Upper lobe of left lung (tissue), 6 donors: Measurements from ENCODE around the gene SEZ6L. TPM values are rescaled to one million over a fixed set of nuclear protein-coding genes. Genes with fewer than 3 reads are reported as not detected.

Source experiments
- ATAC-seq, 2 donors: fragments of 200-7000 bp; cut with Tn5 transposase; one replicate each; pipeline ENCODE4 v1.9.1; 2022; ENCODE audit warnings: mild to moderate bottlenecking in 2 of 2, moderate library complexity in 2 of 2; ENCODE audit not compliant: low FRiP score in 2 of 2
- DNase-seq, 2 donors: peaks; one replicate each; pipeline ENCODE4 v3.0.0-alpha.2; 2019 to 2020
- H3K27ac ChIP-seq, 4 donors: fragments of 200-600 bp; sonication (generic); one replicate each; pipeline ENCODE4 v1.5.1; 2016 to 2019
- H3K27me3 ChIP-seq, 4 donors: fragments of 200-600 bp; sonication (generic); one replicate each; pipeline ENCODE4 v1.5.1; 2017 to 2019
- H3K36me3 ChIP-seq, 4 donors: fragments of 200-600 bp; sonication (generic); one replicate each; pipeline ENCODE4 v1.5.1; 2016 to 2019
- H3K4me1 ChIP-seq, 4 donors: fragments of 200-600 bp; sonication (generic); one replicate each; pipeline ENCODE4 v1.5.1; 2018 to 2019
- H3K4me3 ChIP-seq, 4 donors: fragments of 200-600 bp; sonication (generic); one replicate each; pipeline ENCODE4 v1.5.1; 2017 to 2019; ENCODE audit warnings: mild to moderate bottlenecking in 2 of 4, moderate library complexity in 1 of 4
- H3K9me3 ChIP-seq, 4 donors: fragments of 200-600 bp; sonication (generic); one replicate each; pipeline ENCODE4 v1.5.1; 2018 to 2019
- EP300 ChIP-seq, 4 donors: sonication (generic); formaldehyde crosslinking; IDR thresholded peaks; one replicate each; pipeline ENCODE4 v1.5.1; 2017; ENCODE audit warnings: antibody characterized with exemption in 4 of 4, control low read depth in 2 of 4
- POLR2A ChIP-seq, 4 donors: fragments of 450-650 bp; IDR thresholded peaks; one replicate each; pipeline ENCODE4 v1.5.1; 2016 to 2017; ENCODE audit warnings: antibody characterized with exemption in 4 of 4, mild to moderate bottlenecking in 2 of 4
- POLR2AphosphoS5 ChIP-seq, 2 donors: sonication (generic); formaldehyde crosslinking; IDR thresholded peaks; one replicate each; pipeline ENCODE4 v1.5.1; 2017; ENCODE audit warnings: antibody characterized with exemption in 2 of 2
- WGBS, 2 donors: methylation state at CpG; one replicate each; pipeline ENCODE4 v1.1.5; 2017 to 2018; 5-methylcytosine and 5-hydroxymethylcytosine counted together
- total RNA-seq, 6 donors: library from RNA; depleted of rRNA in 4 of 6; stranded (reverse); fragments of >200 nt in 4 of 6; gene quantifications; one replicate each; pipeline versions ENCODE4 v1.1.0 to v1.2.1, GENCODE V29; 2016 to 2021
- TF ChIP-seq, protein P1 (sequence below), 6 experiments: fragments of 450-650 bp in 4 of 6; fragments of 200-600 bp in 2 of 6; sonication (generic) in 2 of 6; IDR thresholded peaks; one replicate each; pipeline ENCODE4 v1.5.1; 2016 to 2019; ENCODE audit warnings: antibody characterized with exemption in 6 of 6
- donor health status: DM: no; HTN: no; CAD: no; lungs with moderate emphysema.
- donor health status: DM: no; HTN: yes; CAD: no; lungs with severe emphysema.

Gene SEZ6L
- total RNA-seq, 6 donors from 2014 or later, result 0.06 to 1.2 (median 0.24) TPM; not detected in 3

GRCh38 chr22:26417406-26417805 is 248.1 kb downstream of the SEZ6L start:
- no peaks in the 10 kb centered on the region for H3K36me3 ChIP-seq
- no peak overlapping the region for H3K4me3 ChIP-seq
- no peak for DNase-seq
- H3K9me3 ChIP-seq, result peaks cover 0 to under 1% (median 0%) of the 10 kb centered on the region in 4 donors
- no peak for ATAC-seq
- H3K27me3 ChIP-seq, result no peaks in the 10 kb centered on the region
- no peaks in the 10 kb centered on the region for H3K4me1 ChIP-seq
- TF ChIP-seq, protein P1, sequence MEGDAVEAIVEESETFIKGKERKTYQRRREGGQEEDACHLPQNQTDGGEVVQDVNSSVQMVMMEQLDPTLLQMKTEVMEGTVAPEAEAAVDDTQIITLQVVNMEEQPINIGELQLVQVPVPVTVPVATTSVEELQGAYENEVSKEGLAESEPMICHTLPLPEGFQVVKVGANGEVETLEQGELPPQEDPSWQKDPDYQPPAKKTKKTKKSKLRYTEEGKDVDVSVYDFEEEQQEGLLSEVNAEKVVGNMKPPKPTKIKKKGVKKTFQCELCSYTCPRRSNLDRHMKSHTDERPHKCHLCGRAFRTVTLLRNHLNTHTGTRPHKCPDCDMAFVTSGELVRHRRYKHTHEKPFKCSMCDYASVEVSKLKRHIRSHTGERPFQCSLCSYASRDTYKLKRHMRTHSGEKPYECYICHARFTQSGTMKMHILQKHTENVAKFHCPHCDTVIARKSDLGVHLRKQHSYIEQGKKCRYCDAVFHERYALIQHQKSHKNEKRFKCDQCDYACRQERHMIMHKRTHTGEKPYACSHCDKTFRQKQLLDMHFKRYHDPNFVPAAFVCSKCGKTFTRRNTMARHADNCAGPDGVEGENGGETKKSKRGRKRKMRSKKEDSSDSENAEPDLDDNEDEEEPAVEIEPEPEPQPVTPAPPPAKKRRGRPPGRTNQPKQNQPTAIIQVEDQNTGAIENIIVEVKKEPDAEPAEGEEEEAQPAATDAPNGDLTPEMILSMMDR (IDR thresholded peaks at IDR 0.05), result no peak
- no peak for TF ChIP-seq POLR2AphosphoS5 (IDR thresholded peaks at IDR 0.05)
- TF ChIP-seq EP300 (IDR thresholded peaks at IDR 0.05), result no peak
- no peak for TF ChIP-seq POLR2A (IDR thresholded peaks at IDR 0.05)
- WGBS, 2 donors, result 81 to 90% methylated on average over 3 of the region's 3 CpGs
- no peak overlapping the region for H3K27ac ChIP-seq

- no peak for ATAC-seq
- H3K27ac ChIP-seq, result no peak overlapping the region
- WGBS, 2 donors, result 40 to 58% methylated on average over 3 of the region's 3 CpGs
- H3K4me1 ChIP-seq, result no peaks in the 10 kb centered on the region
- TF ChIP-seq EP300 (IDR thresholded peaks at IDR 0.05), result no peak
- TF ChIP-seq, protein P1 (IDR thresholded peaks at IDR 0.05), result no peak
- H3K27me3 ChIP-seq, result no peaks in the 10 kb centered on the region
- no peak overlapping the region for H3K4me3 ChIP-seq
- no peaks in the 10 kb centered on the region for H3K36me3 ChIP-seq
- peaks cover 6 to 10% (median 8%) of the 10 kb centered on the region in 4 donors for H3K9me3 ChIP-seq
- no peak for DNase-seq
Observed at GRCh38 chr22:26418620-26419019, 249.4 kb downstream of the SEZ6L start.

DNA sequence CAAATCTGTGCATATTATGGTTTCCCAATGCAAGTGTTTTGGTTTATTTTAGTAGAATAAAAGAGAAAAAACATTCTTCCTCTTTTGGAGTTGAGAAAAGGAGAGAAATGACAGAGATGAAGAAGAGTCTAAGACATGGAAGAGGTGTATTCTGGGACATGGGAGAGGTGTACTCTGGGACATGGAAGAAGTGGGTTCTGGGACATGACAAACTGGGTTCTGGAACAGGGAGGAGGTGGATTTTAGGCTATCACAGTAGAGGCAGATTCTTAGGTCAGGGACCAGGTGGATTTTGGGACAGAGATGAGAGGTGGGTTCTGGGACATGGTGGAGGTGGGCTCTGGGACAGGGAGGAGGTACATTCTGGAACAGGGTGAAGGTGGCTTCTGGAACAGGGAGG is 257.7 kb downstream of the SEZ6L start:
- DNase-seq (no peak), ATAC-seq (no peak)
- Histone ChIP-seq H3K9me3 (peaks cover 6 to 10% (median 8%) of the 10 kb centered on the region in 4 donors), H3K27ac (no peak overlapping the region), H3K36me3 (no peaks in the 10 kb centered on the region), H3K4me1 (peaks cover 5 to 16% (median 8%) of the 10 kb centered on the region in 4 donors), H3K27me3 (no peaks in the 10 kb centered on the region), H3K4me3 (no peak overlapping the region)
- TF ChIP-seq, protein P1 (IDR thresholded peaks at IDR 0.05), result no peak
- TF ChIP-seq POLR2A (IDR thresholded peaks at IDR 0.05) (no peak), POLR2AphosphoS5 (IDR thresholded peaks at IDR 0.05) (no peak), EP300 (IDR thresholded peaks at IDR 0.05) (no peak)

- H3K9me3 ChIP-seq, result no peaks in the 10 kb centered on the region
- ATAC-seq, result peak; percentile 68 to 89
- WGBS, 2 donors, result 0 to 2% methylated on average over 24 to 47 of the region's 96 CpGs
Observed at GRCh38 chr22:26428515-26429457, 259.5 kb downstream of the SEZ6L start, which contains the start of gene ASPHD2. TSS of gene ASPHD2 (plus strand) at chr22:26429260. CDS start at chr22:26433616, 4,356 bp downstream.

More at GRCh38 chr22:26428515-26429457, 259.5 kb downstream of the SEZ6L start, which contains the start of gene ASPHD2:
- DNase-seq, result peak; percentile 47 to 94
- peak within 1 kb of the TSS; percentile 61 to 81 (median 70) for H3K27ac ChIP-seq
- no peaks in the 10 kb centered on the region for H3K27me3 ChIP-seq
- no peak for TF ChIP-seq EP300 (IDR thresholded peaks at IDR 0.05)
- peak in 2 of 4 donors; percentile 31 to 70 for TF ChIP-seq POLR2A (IDR thresholded peaks at IDR 0.05)
- TF ChIP-seq, protein P1 (IDR thresholded peaks at IDR 0.05), result peak in 2 of 6 experiments; percentile 10 to 18
- TF ChIP-seq POLR2AphosphoS5 (IDR thresholded peaks at IDR 0.05), result peak in 1 of 2 donors; percentile 51
- H3K4me1 ChIP-seq, result peaks cover 5 to 16% (median 8%) of the 10 kb centered on the region in 4 donors
- H3K4me3 ChIP-seq, result peak within 1 kb of the TSS; percentile 45 to 76 (median 74)
- no peaks in the 10 kb centered on the region for H3K36me3 ChIP-seq
